Activated T-helper 9 cell treated with anti-CD3 and anti-CD28 coated beads, Interleukin-2, amount 50 U/mL, for 16 hours (primary cell): ENCODE results near the gene SGIP1.
"Not testable (repeated sequence)": the region's sequence is repeated elsewhere in the genome, so short reads cannot be mapped to it uniquely, and the experiment has no call there.

Experiments
- DNase-seq: peaks from one replicate; pipeline ENCODE4 v3.0.0-alpha.2; 2020; ENCODE audit warnings: low read depth

Gene SGIP1

GRCh38 chr1:66682106-66682505, 148.2 kb downstream of the SGIP1 start:
- DNase-seq, result no peak

GRCh38 chr1:66684353-66684752, 150.4 kb downstream of the SGIP1 start:
- no peak for DNase-seq

DNA sequence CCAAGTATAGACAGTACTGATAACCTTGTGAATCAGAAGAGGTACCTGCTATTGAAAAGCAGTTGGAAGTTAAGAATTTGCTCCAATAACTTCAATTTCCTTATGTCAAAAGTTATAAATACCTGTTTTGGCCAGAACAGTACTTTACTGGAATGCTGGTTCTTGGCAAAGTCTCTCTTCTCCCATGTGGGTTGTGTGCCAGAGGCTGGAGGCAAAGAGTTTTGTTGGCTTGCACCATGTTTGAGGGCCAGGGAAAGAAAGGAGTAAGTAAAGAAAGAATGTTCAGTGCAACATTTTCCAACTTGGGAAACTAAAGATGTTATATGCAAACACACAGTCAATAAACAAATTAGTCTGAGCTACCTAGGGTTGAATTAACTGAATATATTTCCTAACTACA, 151.3 kb downstream of the SGIP1 start:
- DNase-seq, result no peak

DNA sequence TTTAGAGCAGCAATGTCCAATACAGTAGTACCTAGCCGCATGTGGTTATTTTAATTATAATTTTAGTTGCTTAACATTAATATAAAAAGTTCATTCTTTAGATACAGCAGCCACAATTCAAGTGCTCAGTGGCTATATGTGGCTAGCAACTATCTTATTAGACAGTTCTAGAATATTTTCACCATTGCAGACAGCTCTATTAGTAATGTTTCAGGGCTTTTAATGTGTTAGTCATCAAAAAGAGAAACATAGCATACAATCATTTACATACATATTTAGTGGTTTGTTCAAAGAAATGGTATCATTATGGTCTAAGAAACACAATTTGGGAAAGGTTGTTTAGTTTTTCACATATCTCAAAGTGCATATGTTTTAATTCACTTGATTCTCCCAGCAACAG, 151.7 kb downstream of the SGIP1 start:
- DNase-seq, result no peak

GRCh38 chr1:66686406-66686805, 152.5 kb downstream of the SGIP1 start:
- DNase-seq, result no peak

DNA sequence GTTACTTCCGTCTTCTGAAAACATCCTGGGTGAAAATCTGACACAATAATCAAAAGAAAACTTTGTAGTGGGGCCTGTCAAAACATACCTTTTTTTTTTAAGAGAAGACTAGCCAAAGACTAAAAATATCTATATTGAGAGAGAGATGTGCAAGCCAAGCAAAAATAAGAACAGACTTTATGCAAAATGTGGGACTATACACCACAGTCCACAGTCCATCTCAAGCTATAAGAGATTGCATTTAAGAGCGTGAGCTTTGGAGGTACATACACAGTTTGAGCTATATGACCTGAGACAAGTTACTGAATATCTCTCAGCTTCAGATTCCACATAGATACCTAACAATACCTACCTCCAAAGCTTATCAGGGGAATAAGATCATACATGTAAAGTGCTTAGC, 153.4 kb downstream of the SGIP1 start:
- DNase-seq, result no peak

- DNase-seq, result no peak
Measured at GRCh38 chr1:66690666-66691381, 156.9 kb downstream of the SGIP1 start.

GRCh38 chr1:66692681-66693080, 158.7 kb downstream of the SGIP1 start:
- DNase-seq, result no peak

DNA sequence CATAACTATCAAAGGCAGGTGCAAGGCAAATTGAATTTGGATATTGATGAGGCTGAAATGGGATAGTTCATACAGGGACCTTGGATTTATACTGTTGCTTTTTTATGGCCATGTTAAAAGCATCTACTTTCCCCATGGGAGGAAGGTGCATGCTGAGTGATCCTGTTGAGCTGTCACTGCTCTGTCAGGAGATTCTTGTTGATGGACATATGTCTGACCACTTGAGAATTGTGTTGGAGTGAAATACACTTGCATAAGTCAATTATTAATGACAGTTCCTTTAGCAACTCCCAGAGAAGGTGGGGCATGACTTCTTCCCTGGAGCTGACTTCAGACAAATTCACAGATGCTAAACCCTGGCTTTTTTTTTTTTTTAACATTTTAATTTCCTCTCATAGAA, 159.9 kb downstream of the SGIP1 start:
- DNase-seq, result no peak

- DNase-seq, result no peak
Measured at GRCh38 chr1:66695116-66695515, 161.2 kb downstream of the SGIP1 start.

DNA sequence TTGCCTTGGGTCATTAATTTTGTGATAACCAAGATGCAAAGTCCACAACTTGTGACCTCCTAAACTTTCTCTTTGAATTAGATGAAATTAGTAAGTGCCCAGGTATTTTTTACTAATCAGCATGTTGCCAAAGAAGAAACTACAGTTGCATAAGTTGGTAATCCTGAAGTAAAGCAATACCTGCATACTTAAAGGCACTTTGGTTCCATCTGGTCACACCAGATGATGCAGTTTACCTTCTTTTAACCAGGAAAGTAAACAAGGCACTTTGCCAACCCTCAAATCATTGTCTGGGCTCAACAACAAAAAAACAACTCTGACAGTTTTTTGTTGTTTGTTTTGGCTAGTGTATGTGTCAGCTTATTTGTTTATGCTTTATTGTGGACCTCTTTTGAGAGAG, 162.8 kb downstream of the SGIP1 start:
- no peak for DNase-seq

GRCh38 chr1:66699213-66699612, 165.3 kb downstream of the SGIP1 start:
- no peak for DNase-seq

- DNase-seq, result no peak
Measured at GRCh38 chr1:66704177-66704875, 170.4 kb downstream of the SGIP1 start.

GRCh38 chr1:66705110-66705509, 171.2 kb downstream of the SGIP1 start:
- no peak for DNase-seq

GRCh38 chr1:66711420-66711819, 177.5 kb downstream of the SGIP1 start:
- DNase-seq, result no peak

GRCh38 chr1:66712839-66713238, 178.9 kb downstream of the SGIP1 start:
- DNase-seq, result no peak

DNA sequence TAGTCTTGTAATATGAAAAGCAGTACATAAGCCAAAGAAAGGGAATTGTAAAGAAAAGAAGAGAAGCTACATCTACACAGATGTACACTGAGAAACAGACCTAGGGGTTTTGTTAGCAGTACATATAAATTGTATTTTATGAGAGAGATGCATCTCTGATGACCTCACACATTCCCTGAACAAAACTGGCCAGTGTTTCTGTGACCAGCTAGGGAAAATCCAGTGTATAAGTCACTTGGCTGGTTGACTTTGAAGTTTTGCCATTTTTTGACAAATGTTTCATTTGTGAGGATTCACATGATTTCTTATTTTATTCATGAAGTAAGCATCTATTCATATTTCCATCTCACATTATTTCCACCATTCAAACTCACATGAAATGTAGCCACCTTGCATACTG, 190.0 kb downstream of the SGIP1 start:
- DNase-seq, result no peak

DNA sequence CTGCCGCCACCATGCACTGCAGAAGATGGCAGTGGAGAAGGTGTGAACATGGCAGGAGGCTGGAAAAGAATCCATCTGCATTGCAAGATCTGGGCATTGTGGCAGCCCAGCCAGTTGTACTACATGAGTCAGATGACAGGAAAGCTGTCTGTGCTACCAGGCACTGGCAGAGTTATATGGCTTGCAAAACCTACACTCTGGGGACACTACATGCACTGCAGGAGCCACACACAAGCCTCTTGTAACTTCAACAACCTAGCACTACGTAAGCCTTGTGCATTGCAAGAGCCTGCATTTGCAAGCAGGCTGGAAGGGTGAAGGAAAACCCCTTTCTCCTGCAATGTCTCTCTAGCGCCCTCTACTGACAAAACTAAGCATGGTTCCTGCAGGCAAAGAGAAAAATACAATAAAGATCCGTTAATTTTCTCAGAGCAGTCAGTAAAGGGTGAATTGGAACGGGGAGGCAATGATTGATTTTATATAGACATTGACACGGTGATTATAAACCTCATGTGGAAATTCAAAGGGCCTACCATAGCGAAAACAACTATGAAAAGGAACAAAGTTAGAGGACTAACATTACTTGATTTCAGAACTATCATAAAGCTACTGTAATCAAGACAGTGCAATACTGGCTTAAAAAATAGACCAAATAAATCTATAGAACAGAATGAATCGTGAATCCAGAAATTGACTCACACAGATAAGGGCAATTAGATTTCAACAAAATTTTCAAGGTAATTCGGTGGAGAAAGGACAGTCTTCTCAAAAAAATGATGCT, 192.1 kb downstream of the SGIP1 start:
- no peak for DNase-seq

DNA sequence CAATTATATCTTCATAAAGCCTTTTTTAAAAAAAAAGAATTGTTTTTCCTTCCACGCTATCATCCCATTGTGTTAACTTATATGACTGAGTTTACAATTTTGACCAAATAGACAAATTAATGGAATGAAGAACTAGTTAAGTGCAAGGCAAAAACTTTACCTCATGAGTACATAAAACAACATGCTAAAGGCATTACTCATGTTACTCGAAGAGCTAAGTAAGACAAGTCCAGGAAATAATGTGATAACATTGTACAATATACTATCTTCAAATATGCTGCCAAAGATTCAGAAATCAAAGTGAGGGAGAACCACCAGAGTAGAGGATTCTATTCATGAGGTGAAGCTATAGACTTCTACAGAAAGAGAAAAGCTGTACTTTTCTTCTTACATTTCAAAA, 194.1 kb downstream of the SGIP1 start:
- DNase-seq, result no peak

GRCh38 chr1:66728716-66729115, 194.8 kb downstream of the SGIP1 start:
- DNase-seq, result not testable (repeated sequence)

- no peak for DNase-seq
Measured at GRCh38 chr1:66729119-66729518, 195.2 kb downstream of the SGIP1 start.

DNA sequence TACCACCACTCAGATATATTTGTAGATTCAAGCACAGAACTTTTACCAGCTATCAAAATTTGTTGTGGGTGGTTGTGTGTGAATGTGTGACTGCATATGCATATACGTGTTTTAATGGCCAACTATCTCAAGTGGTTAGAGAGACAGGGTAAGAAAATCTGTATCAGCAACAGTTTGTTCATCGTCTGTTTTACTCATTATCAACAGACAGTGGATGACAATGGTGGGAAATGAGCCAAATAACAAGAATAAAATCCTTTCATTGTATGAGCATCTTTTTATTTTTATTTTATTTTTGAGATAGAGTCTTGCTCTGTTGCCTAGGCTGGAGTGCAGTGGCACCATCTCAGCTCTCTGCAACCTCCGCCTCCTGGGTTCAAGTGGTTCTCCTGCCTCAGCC, 195.6 kb downstream of the SGIP1 start:
- no peak for DNase-seq

DNA sequence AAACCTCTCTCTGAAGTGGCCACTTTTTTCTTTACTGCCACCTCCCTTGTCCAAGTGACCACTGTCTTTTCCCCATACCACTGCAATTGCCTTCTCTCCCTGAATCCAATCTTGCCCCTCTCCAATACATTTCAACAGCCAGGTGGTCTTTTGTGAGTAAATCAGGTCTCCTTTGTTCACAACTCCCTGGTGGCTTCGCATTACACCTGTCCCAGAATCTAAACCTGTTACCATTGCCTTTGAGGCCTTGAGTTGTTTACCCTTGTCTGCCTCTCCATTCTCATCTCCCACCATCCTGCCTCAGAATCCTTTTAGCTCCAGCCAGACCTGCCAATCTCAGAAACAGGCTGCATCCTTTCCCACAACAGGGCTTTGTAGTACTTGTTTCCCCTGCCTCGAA, 196.5 kb downstream of the SGIP1 start:
- DNase-seq, result no peak
